ENCODE data around the gene TOM1L2. TPM values are rescaled to one million over a fixed set of nuclear protein-coding genes. Genes with fewer than 3 reads are reported as not detected.

TOM1L2 gene
- polyA plus RNA-seq, 1 donor, result 31.1 TPM

DNA sequence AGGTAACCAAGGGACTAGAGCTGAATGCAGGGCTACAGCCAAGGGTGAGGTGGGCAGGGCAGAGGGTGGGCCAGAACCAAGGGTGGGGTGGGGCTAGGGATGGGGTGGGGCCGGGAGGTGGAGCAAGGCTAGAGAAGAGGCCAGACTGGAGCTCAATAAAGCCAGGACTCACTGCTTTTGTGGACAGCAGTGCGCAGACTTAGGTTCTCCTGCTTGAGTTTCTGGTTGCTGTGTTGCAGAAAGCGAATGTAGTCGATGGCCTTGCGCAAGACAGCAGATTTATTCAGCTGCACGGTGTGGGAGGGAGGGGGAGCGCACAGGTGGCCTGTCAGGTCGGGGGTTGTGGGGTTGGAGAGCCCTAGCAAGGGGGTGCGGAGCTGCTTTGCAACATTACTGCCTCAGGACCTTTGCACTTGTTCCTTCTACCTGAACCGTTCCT is 154.1 kb downstream of the TOM1L2 start:
- peak in 1 of 2 donors; percentile 48 for DNase-seq
- H3K27ac ChIP-seq (ENCODE audit: low read length), result peak overlapping the region; percentile 14
- H3K4me1 ChIP-seq (ENCODE audit: control insufficient read depth, insufficient read depth, low read length), result peaks cover 40% of the 10 kb centered on the region
- no CpG with 5 or more reads among the region's 10 CpGs for WGBS (ENCODE audit: insufficient coverage, low lambda C conversion rate)
- H3K4me3 ChIP-seq (ENCODE audit: low read length), result no peak overlapping the region
- H3K9me3 ChIP-seq (ENCODE audit: control insufficient read depth, low read depth, low read length), result no peaks in the 10 kb centered on the region
- no peaks in the 10 kb centered on the region for H3K27me3 ChIP-seq (ENCODE audit: control insufficient read depth, insufficient read depth, low read length)
- peaks cover 68% of the 10 kb centered on the region for H3K36me3 ChIP-seq (ENCODE audit: control insufficient read depth, insufficient read depth, low read length)

DNA sequence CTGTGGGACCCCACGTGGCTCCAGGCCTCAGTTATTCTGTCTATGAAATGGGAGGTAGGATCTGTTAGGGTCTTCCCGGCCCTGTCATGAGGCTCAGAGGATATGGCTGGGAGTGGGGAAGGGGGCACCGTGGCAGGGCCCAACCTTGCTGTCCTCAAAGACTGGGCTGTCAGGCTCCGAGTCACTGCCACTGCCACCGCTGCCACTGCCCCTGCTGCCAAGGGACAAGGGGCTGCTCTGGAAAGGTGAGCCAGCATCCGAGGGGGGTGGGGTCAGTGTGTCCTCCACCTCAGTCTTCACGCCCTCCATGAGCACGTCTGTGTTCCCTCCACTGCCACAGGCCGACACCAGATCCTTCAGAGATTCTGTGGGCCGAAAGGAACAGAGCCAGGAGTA is 154.7 kb downstream of the TOM1L2 start:
- H3K27ac ChIP-seq (ENCODE audit: low read length), result no peak overlapping the region
- H3K4me3 ChIP-seq (ENCODE audit: low read length), result no peak overlapping the region
- no peak for DNase-seq
- WGBS (ENCODE audit: insufficient coverage, low lambda C conversion rate), result no CpG with 5 or more reads among the region's 10 CpGs
- H3K27me3 ChIP-seq (ENCODE audit: control insufficient read depth, insufficient read depth, low read length), result no peaks in the 10 kb centered on the region
- H3K9me3 ChIP-seq (ENCODE audit: control insufficient read depth, low read depth, low read length), result no peaks in the 10 kb centered on the region
- H3K36me3 ChIP-seq (ENCODE audit: control insufficient read depth, insufficient read depth, low read length), result peaks cover 72% of the 10 kb centered on the region
- H3K4me1 ChIP-seq (ENCODE audit: control insufficient read depth, insufficient read depth, low read length), result peaks cover 35% of the 10 kb centered on the region

DNA sequence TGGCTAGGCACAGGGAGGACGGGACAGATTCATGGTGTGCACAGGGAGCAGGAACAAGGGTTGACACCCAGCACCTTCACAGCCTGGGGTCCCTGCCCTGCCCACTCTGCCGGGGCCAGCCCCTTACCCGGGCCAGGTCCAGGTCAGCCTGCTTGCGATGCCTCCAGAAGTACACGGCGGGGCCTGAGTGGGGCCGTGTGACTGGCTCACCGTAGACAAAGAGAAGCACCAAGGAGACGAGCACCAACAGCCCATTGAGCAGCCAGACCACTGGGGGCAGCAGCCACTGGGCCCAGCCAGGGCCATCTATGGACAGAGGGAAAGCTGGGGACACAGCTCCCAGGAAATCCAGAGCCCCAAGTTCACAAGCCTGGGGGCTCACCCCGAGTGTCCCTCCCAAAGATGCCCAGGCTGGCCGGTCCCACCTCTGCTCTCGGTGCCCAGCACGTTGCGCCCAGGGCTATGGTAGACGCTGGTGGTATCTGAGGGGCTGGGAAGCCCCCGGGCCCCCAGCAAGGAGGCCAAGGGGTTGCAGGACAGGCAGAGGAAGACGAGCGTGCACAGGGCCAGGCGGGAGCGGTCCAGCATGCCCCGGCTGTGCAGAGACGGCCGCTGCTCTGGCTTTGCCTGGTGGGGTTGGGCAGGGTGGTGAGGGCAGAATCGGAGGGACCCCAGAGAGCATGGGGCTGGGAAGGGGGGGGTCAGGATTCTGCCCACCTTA is 155.2 kb downstream of the TOM1L2 start:
- Histone ChIP-seq H3K4me3 (ENCODE audit: low read length) (no peak overlapping the region), H3K9me3 (ENCODE audit: control insufficient read depth, low read depth, low read length) (no peaks in the 10 kb centered on the region), H3K4me1 (ENCODE audit: control insufficient read depth, insufficient read depth, low read length) (peaks cover 34% of the 10 kb centered on the region), H3K27me3 (ENCODE audit: control insufficient read depth, insufficient read depth, low read length) (no peaks in the 10 kb centered on the region), H3K27ac (ENCODE audit: low read length) (no peak overlapping the region), H3K36me3 (ENCODE audit: control insufficient read depth, insufficient read depth, low read length) (peaks cover 77% of the 10 kb centered on the region)
- DNase-seq, result no peak
- WGBS (ENCODE audit: insufficient coverage, low lambda C conversion rate), result no CpG with 5 or more reads among the region's 24 CpGs

DNA sequence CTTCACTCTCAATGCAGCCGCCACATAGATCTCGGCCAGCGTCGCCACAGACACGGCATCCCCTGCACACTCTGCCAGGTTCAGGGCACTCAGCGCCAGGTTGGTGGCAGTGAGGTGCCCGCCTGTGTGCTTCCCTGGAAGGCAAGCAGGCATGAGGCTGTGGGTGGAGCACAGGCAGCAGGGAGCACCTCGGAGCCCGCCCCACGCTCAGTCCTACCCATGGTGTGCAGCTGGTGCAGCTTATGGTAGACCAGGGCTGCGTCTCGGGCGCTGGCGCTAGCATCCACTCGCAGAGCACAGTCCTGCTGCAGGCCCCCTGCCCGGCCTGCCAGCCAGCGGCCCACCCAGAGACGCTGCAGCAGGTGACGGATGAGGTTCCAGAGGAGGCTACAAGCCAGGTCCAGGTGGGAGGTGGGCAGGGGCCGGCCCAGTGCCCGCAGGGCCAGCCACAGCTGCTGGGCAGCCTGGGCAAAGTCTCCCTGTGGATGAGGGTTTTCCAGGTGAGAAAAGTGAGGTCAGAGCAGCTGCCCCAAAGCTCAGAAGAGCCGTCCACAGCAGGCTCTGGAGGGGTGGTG is 155.9 kb downstream of the TOM1L2 start:
- DNase-seq, result no peak
- Histone ChIP-seq H3K27me3 (ENCODE audit: control insufficient read depth, insufficient read depth, low read length) (no peaks in the 10 kb centered on the region), H3K9me3 (ENCODE audit: control insufficient read depth, low read depth, low read length) (no peaks in the 10 kb centered on the region), H3K4me1 (ENCODE audit: control insufficient read depth, insufficient read depth, low read length) (peaks cover 31% of the 10 kb centered on the region), H3K36me3 (ENCODE audit: control insufficient read depth, insufficient read depth, low read length) (peaks cover 81% of the 10 kb centered on the region), H3K4me3 (ENCODE audit: low read length) (no peak overlapping the region), H3K27ac (ENCODE audit: low read length) (no peak overlapping the region)
- no CpG with 5 or more reads among the region's 22 CpGs for WGBS (ENCODE audit: insufficient coverage, low lambda C conversion rate)

DNA sequence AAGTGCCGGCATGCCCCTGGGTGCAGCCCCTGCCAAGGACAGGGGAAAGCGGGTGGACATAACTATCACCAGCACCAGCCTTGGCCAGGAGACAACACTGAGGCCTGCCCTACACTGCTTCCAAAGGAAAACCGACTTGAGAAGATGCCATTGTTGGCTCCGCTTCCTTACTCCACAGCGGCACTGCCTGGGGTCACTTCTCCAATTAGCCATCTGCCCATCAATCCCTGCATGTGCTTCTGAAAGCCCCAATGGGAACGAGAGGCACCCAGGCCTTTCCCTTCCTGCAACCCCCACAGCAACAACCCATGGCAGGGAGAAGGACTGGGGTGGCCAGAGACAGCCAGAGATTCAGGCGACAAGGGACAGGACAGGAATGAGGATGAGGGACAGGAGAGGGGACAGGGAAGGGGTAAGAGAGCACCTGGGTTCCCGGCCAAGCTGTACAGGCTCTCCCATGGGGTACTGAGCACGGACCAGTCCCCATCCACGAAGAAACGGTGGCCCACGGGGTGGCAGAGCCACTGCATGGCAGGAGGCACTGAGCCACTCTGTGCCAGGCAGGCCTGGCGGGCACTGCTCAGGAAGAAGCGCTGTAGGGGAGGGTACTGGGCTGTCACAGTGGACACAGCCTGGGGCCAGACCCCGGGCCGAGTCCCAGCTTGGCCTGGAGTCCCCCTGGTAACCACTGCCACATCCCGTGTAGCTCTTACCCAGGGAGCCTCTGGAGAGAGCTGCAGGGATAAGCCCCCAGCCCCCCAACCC is 156.6 kb downstream of the TOM1L2 start:
- Histone ChIP-seq H3K27ac (ENCODE audit: low read length) (no peak overlapping the region), H3K4me3 (ENCODE audit: low read length) (no peak overlapping the region), H3K27me3 (ENCODE audit: control insufficient read depth, insufficient read depth, low read length) (no peaks in the 10 kb centered on the region), H3K9me3 (ENCODE audit: control insufficient read depth, low read depth, low read length) (peaks cover 4% of the 10 kb centered on the region), H3K36me3 (ENCODE audit: control insufficient read depth, insufficient read depth, low read length) (peaks cover 85% of the 10 kb centered on the region), H3K4me1 (ENCODE audit: control insufficient read depth, insufficient read depth, low read length) (peaks cover 33% of the 10 kb centered on the region)
- WGBS (ENCODE audit: insufficient coverage, low lambda C conversion rate), result no CpG with 5 or more reads among the region's 17 CpGs
- DNase-seq, result no peak

DNA sequence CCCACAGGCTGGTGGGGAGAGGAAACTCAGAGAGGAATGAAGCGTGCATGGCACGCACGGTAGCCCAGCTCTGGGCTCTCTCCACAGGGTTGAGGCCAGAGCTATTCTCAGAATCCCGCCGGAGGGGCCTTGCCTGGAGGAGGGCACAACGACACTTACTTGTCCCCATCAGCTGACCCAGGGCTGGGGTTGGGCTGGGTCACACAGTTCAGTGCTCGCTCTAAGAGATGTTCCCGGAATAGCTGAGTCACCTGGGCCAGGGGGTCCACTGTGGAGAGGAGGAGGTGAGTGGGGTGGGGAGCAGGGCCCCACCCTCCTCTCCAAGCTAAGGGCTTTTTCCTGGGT is 157.2 kb downstream of the TOM1L2 start:
- peaks cover 8% of the 10 kb centered on the region for H3K9me3 ChIP-seq (ENCODE audit: control insufficient read depth, low read depth, low read length)
- H3K27me3 ChIP-seq (ENCODE audit: control insufficient read depth, insufficient read depth, low read length), result no peaks in the 10 kb centered on the region
- no CpG with 5 or more reads among the region's 8 CpGs for WGBS (ENCODE audit: insufficient coverage, low lambda C conversion rate)
- peaks cover 39% of the 10 kb centered on the region for H3K4me1 ChIP-seq (ENCODE audit: control insufficient read depth, insufficient read depth, low read length)
- H3K36me3 ChIP-seq (ENCODE audit: control insufficient read depth, insufficient read depth, low read length), result peaks cover 86% of the 10 kb centered on the region
- DNase-seq, result no peak
- H3K27ac ChIP-seq (ENCODE audit: low read length), result no peak overlapping the region
- H3K4me3 ChIP-seq (ENCODE audit: low read length), result no peak overlapping the region

DNA sequence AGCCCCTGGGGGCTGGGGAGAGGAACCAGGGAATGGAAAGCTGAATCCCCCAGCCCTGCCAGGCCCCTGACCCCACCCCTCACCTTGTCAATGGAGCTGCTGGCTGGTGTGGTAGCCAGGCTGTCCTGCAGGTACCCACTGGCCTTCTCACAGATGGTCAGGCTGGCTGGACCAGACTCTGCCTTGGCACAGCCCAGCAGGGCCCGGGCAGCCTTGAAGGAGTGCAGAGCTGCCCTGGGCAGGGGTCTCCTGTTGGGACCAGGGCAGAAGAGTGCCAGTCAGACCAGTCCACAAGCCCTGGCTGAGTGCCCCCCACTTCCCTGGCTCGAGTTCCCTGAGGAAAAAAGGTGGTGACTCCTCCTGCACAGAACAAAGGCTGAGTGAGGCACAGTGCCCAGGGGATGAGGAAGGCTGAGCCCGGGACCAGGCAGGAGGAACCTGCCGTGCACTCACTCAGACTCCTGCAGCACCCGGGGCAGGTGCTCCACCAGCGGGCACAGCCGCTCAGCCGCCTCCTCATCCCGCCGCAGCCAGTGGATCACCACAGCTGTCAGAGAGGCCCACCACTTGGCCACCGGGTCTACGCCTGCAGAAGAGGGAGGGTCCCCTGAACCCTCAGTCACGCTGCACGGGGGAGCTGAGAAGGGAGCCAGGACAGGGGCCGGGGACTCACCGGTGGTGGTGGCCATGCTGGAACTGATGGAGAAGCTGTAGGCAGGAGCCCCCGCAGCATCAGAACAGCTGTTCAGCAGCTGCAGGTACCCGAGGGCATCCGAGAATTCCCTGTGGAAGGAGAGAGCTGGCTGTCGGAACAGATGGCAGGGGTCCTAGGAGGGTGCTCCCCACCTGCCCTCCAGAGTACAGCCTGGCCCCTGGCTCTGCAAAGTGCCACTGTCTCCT is 157.8 kb downstream of the TOM1L2 start:
- DNase-seq, result no peak
- WGBS (ENCODE audit: insufficient coverage, low lambda C conversion rate), result no CpG with 5 or more reads among the region's 20 CpGs
- peaks cover 35% of the 10 kb centered on the region for H3K4me1 ChIP-seq (ENCODE audit: control insufficient read depth, insufficient read depth, low read length)
- H3K4me3 ChIP-seq (ENCODE audit: low read length), result no peak overlapping the region
- peaks cover 8% of the 10 kb centered on the region for H3K9me3 ChIP-seq (ENCODE audit: control insufficient read depth, low read depth, low read length)
- peaks cover 80% of the 10 kb centered on the region for H3K36me3 ChIP-seq (ENCODE audit: control insufficient read depth, insufficient read depth, low read length)
- no peak overlapping the region for H3K27ac ChIP-seq (ENCODE audit: low read length)
- H3K27me3 ChIP-seq (ENCODE audit: control insufficient read depth, insufficient read depth, low read length), result no peaks in the 10 kb centered on the region

DNA sequence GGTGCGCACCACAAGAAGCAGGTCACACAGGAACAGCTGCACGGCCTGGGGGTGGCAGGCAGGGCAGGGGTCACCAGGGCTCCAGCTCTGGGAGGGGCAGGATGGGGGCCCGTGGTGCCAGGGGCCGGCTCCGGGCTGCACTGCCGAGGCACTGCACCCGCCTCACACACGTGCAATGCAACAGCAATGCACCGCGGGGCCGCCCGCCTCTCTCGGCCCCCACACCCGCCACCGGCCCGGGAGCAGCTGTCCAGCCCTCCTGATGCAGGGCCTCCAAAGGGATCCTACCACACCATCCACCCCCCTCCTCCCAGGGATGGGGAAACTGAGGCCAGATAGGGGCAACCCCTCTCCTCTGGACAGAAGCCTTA is 158.5 kb downstream of the TOM1L2 start:
- no peak for DNase-seq
- Histone ChIP-seq H3K27me3 (ENCODE audit: control insufficient read depth, insufficient read depth, low read length) (no peaks in the 10 kb centered on the region), H3K36me3 (ENCODE audit: control insufficient read depth, insufficient read depth, low read length) (peaks cover 74% of the 10 kb centered on the region), H3K9me3 (ENCODE audit: control insufficient read depth, low read depth, low read length) (peaks cover 8% of the 10 kb centered on the region), H3K27ac (ENCODE audit: low read length) (no peak overlapping the region), H3K4me1 (ENCODE audit: control insufficient read depth, insufficient read depth, low read length) (peaks cover 28% of the 10 kb centered on the region), H3K4me3 (ENCODE audit: low read length) (no peak overlapping the region)
- no CpG with 5 or more reads among the region's 16 CpGs for WGBS (ENCODE audit: insufficient coverage, low lambda C conversion rate)

DNA sequence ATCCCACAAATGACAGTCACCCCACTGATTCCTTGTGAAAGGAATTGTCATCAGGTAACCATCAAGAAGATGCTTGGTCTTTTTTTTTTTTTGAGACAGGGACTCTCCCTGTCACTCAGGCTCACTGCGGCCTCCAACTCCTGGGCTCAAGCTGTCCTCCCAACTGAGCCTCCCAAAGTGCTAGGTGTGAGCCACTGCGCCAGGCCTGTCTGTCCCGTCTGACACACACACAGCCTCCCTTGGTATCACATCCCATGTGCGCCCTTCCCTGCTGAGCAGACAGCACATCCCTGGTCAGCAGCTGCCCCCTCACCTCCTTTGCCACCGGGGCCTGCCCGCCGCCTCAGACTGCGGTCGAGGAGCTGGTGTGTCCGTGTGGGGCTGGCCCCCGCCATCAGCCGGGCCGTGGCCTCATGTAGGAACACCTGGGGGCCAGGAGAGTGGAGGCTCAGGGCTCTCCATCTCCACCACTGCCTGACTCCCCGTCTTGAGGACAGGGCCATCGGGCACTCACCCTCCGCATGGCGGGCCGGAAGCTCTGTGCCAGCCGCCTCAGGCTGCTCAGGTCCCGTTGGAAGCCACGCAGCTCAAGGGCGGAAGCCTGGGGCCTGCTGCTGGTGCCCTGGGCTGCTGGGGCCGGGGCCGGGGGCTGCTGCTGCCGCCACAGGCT is 159.0 kb downstream of the TOM1L2 start:
- Histone ChIP-seq H3K27ac (ENCODE audit: low read length) (no peak overlapping the region), H3K4me1 (ENCODE audit: control insufficient read depth, insufficient read depth, low read length) (peaks cover 23% of the 10 kb centered on the region), H3K4me3 (ENCODE audit: low read length) (no peak overlapping the region), H3K27me3 (ENCODE audit: control insufficient read depth, insufficient read depth, low read length) (no peaks in the 10 kb centered on the region), H3K36me3 (ENCODE audit: control insufficient read depth, insufficient read depth, low read length) (peaks cover 70% of the 10 kb centered on the region), H3K9me3 (ENCODE audit: control insufficient read depth, low read depth, low read length) (peaks cover 8% of the 10 kb centered on the region)
- WGBS (ENCODE audit: insufficient coverage, low lambda C conversion rate), result no CpG with 5 or more reads among the region's 25 CpGs
- DNase-seq, result no peak
